ENCODE results near the gene CD207.
A peak's percentile ranks its signal among the peaks of the same experiment; 100 is the strongest.

Gene CD207

GRCh38 chr2:70795164-70795995 lies 40.2 kb downstream of the CD207 start:
- WGBS, 2 experiments (ENCODE audit: insufficient coverage in 2 of 2): 92% methylated on average over 2 of the region's 4 CpGs; no CpG with 5 or more reads in 1 of the 2 experiments
- no peaks in the 10 kb centered on the region for H3K36me3 ChIP-seq (ENCODE audit: control insufficient read depth, insufficient read depth, low read length)

GRCh38 chr2:70793450-70793849 lies 42.2 kb downstream of the CD207 start:
- 80% methylated on average over 1 of the region's 2 CpGs; no CpG with 5 or more reads in 1 of the 2 experiments for WGBS, 2 experiments (ENCODE audit: insufficient coverage in 2 of 2)

More at GRCh38 chr2:70795164-70795995, 40.2 kb downstream of the CD207 start:
- peaks cover 5% of the 10 kb centered on the region for H3K4me1 ChIP-seq (ENCODE audit: control insufficient read depth, insufficient read depth, low read length, poor library complexity, severe bottlenecking)
- H3K4me3 ChIP-seq (ENCODE audit: extremely low read depth, insufficient read depth, low read length, poor library complexity, severe bottlenecking): no peak overlapping the region
- peaks cover 6% of the 10 kb centered on the region for H3K9me3 ChIP-seq (ENCODE audit: control insufficient read depth, low read length)
- H3K27ac ChIP-seq (ENCODE audit: low read depth, low read length, severe bottlenecking): no peak overlapping the region

GRCh38 chr2:70790136-70790828 lies 45.3 kb downstream of the CD207 start, which contains the start of gene FIGLA:
Gene FIGLA, minus strand, starts transcription at chr2:70790643. Its CDS starts 5 bp downstream, at chr2:70790638.
- 2 to 6% methylated on average over 43 to 67 of the region's 69 CpGs for WGBS, 2 experiments (ENCODE audit: insufficient coverage in 2 of 2)
- Histone ChIP-seq H3K36me3 (ENCODE audit: control insufficient read depth, insufficient read depth, low read length) (no peaks in the 10 kb centered on the region), H3K9me3 (ENCODE audit: control insufficient read depth, low read length) (no peaks in the 10 kb centered on the region), H3K4me3 (ENCODE audit: extremely low read depth, insufficient read depth, low read length, poor library complexity, severe bottlenecking) (peak within 1 kb of the TSS; percentile 12), H3K4me1 (ENCODE audit: control insufficient read depth, insufficient read depth, low read length, poor library complexity, severe bottlenecking) (no peaks in the 10 kb centered on the region), H3K27ac (ENCODE audit: low read depth, low read length, severe bottlenecking) (no peak within 1 kb of the TSS)

More at GRCh38 chr2:70793450-70793849, 42.2 kb downstream of the CD207 start:
- H3K9me3 ChIP-seq (ENCODE audit: control insufficient read depth, low read length): no peaks in the 10 kb centered on the region
- H3K4me1 ChIP-seq (ENCODE audit: control insufficient read depth, insufficient read depth, low read length, poor library complexity, severe bottlenecking): peaks cover 5% of the 10 kb centered on the region
- H3K4me3 ChIP-seq (ENCODE audit: extremely low read depth, insufficient read depth, low read length, poor library complexity, severe bottlenecking): no peak overlapping the region
- H3K27ac ChIP-seq (ENCODE audit: low read depth, low read length, severe bottlenecking): no peak overlapping the region
- no peaks in the 10 kb centered on the region for H3K36me3 ChIP-seq (ENCODE audit: control insufficient read depth, insufficient read depth, low read length)

GRCh38 chr2:70789304-70790135 lies 46.1 kb downstream of the CD207 start:
- 4 to 9% methylated on average over 19 to 25 of the region's 33 CpGs for WGBS, 2 experiments (ENCODE audit: insufficient coverage in 2 of 2)
- Histone ChIP-seq H3K9me3 (ENCODE audit: control insufficient read depth, low read length) (no peaks in the 10 kb centered on the region), H3K4me3 (ENCODE audit: extremely low read depth, insufficient read depth, low read length, poor library complexity, severe bottlenecking) (peak overlapping the region; percentile 12), H3K27ac (ENCODE audit: low read depth, low read length, severe bottlenecking) (no peak overlapping the region), H3K36me3 (ENCODE audit: control insufficient read depth, insufficient read depth, low read length) (no peaks in the 10 kb centered on the region), H3K4me1 (ENCODE audit: control insufficient read depth, insufficient read depth, low read length, poor library complexity, severe bottlenecking) (no peaks in the 10 kb centered on the region)

- Histone ChIP-seq H3K9me3 (ENCODE audit: control insufficient read depth, low read length) (no peaks in the 10 kb centered on the region), H3K27ac (ENCODE audit: low read depth, low read length, severe bottlenecking) (no peak overlapping the region), H3K4me1 (ENCODE audit: control insufficient read depth, insufficient read depth, low read length, poor library complexity, severe bottlenecking) (no peaks in the 10 kb centered on the region), H3K4me3 (ENCODE audit: extremely low read depth, insufficient read depth, low read length, poor library complexity, severe bottlenecking) (no peak overlapping the region), H3K36me3 (ENCODE audit: control insufficient read depth, insufficient read depth, low read length) (no peaks in the 10 kb centered on the region)
- WGBS, 2 experiments (ENCODE audit: insufficient coverage in 2 of 2): 60% methylated on average over 1 of the region's 7 CpGs; no CpG with 5 or more reads in 1 of the 2 experiments
Measured at GRCh38 chr2:70785137-70785911, 50.3 kb downstream of the CD207 start.

- H3K9me3 ChIP-seq (ENCODE audit: control insufficient read depth, low read length): no peaks in the 10 kb centered on the region
- WGBS, 2 experiments (ENCODE audit: insufficient coverage in 2 of 2): 83 to 100% methylated on average over 1 of the region's 2 CpGs
- H3K4me3 ChIP-seq (ENCODE audit: extremely low read depth, insufficient read depth, low read length, poor library complexity, severe bottlenecking): no peak overlapping the region
- no peak overlapping the region for H3K27ac ChIP-seq (ENCODE audit: low read depth, low read length, severe bottlenecking)
- no peaks in the 10 kb centered on the region for H3K36me3 ChIP-seq (ENCODE audit: control insufficient read depth, insufficient read depth, low read length)
- H3K4me1 ChIP-seq (ENCODE audit: control insufficient read depth, insufficient read depth, low read length, poor library complexity, severe bottlenecking): peaks cover 7% of the 10 kb centered on the region
Measured at GRCh38 chr2:70784320-70784719, 51.3 kb downstream of the CD207 start.

All from mesodermal cell (in vitro differentiated cells).